Thymus (tissue), 11 donors: ENCODE data around the gene OVOL2. TPM values are rescaled to one million over a fixed set of nuclear protein-coding genes. Genes with fewer than 3 reads are reported as not detected.

ENCODE experiments used
- DNase-seq, 9 donors: peaks; one replicate each; pipeline ENCODE4 v3.0.0-alpha.2; 2013; ENCODE audit warnings: low spot score in 9 of 9, low read depth in 6 of 9, missing footprints in 1 of 9
- H3K27ac ChIP-seq, 2 donors: one replicate each; pipeline ENCODE4 v1.5.1; 2013; ENCODE audit warnings: control low read depth in 1 of 2, low read depth in 1 of 2, low read length in 1 of 2, mild to moderate bottlenecking in 1 of 2, moderate library complexity in 1 of 2
- H3K27me3 ChIP-seq, 2 donors: one replicate each; pipeline ENCODE4 v1.5.1; 2013; ENCODE audit warnings: low read length in 1 of 2; ENCODE audit not compliant: control insufficient read depth in 2 of 2, insufficient read depth in 1 of 2
- H3K36me3 ChIP-seq, 2 donors: one replicate each; pipeline ENCODE4 v1.5.1; 2013; ENCODE audit warnings: low read length in 1 of 2, mild to moderate bottlenecking in 1 of 2, moderate library complexity in 1 of 2; ENCODE audit not compliant: control insufficient read depth in 2 of 2, insufficient read depth in 2 of 2
- H3K4me1 ChIP-seq, 2 donors: one replicate each; pipeline ENCODE4 v1.5.1; 2013; ENCODE audit warnings: low read length in 2 of 2; ENCODE audit not compliant: control insufficient read depth in 2 of 2, insufficient read depth in 2 of 2
- H3K4me3 ChIP-seq, 2 donors: one replicate each; pipeline ENCODE4 v1.5.1; 2013; ENCODE audit warnings: low read length in 2 of 2, control low read depth in 1 of 2, mild to moderate bottlenecking in 1 of 2
- H3K9me3 ChIP-seq, 2 donors: one replicate each; pipeline ENCODE4 v1.5.1; 2013; ENCODE audit warnings: low read length in 1 of 2, mild to moderate bottlenecking in 1 of 2; ENCODE audit not compliant: control insufficient read depth in 2 of 2, insufficient read depth in 1 of 2
- WGBS: extraction: QIAGEN DNeasy Blood & Tissue Kit; methylation state at CpG from one replicate; pipeline ENCODE4 v1.1.7; 2013; 5-methylcytosine and 5-hydroxymethylcytosine counted together
- polyA plus RNA-seq: library from polyadenylated mRNA; stranded (reverse); fragments of 200-250 nt; gene quantifications from one replicate; pipeline ENCODE4 v1.2.3, GENCODE V29; 2013
- total RNA-seq: library from RNA; stranded (reverse); fragments of 120-200 nt; gene quantifications from one replicate; pipeline ENCODE4 v1.2.4, GENCODE V29; 2013
- donor health status: healthy.

The OVOL2 gene
- total and polyA plus RNA-seq, 2 donors = 0.94 to 3.1 TPM

GRCh38 chr20:18004384-18005031, 53.2 kb downstream of the OVOL2 start:
- no peak for DNase-seq

GRCh38 chr20:18003897-18004296, 53.8 kb downstream of the OVOL2 start:
- no peaks in the 10 kb centered on the region for H3K4me1 ChIP-seq
- H3K27ac ChIP-seq = no peak overlapping the region
- no peak overlapping the region for H3K4me3 ChIP-seq
- no peaks in the 10 kb centered on the region for H3K9me3 ChIP-seq
- no peak for DNase-seq
- H3K36me3 ChIP-seq = no peaks in the 10 kb centered on the region
- H3K27me3 ChIP-seq = no peaks in the 10 kb centered on the region
- WGBS = 71% methylated on average over 5 of the region's 5 CpGs

More at GRCh38 chr20:18004384-18005031, 53.2 kb downstream of the OVOL2 start:
- Histone ChIP-seq H3K36me3 (no peaks in the 10 kb centered on the region), H3K27me3 (no peaks in the 10 kb centered on the region), H3K4me1 (no peaks in the 10 kb centered on the region), H3K4me3 (no peak overlapping the region), H3K27ac (no peak overlapping the region), H3K9me3 (no peaks in the 10 kb centered on the region)
- 90% methylated on average over 8 of the region's 8 CpGs for WGBS

- H3K27ac ChIP-seq = no peak overlapping the region
Observed at GRCh38 chr20:18001131-18001921, 56.4 kb downstream of the OVOL2 start.

GRCh38 chr20:17999566-17999965, 58.1 kb downstream of the OVOL2 start:
- no peaks in the 10 kb centered on the region for H3K36me3 ChIP-seq

More at GRCh38 chr20:18001131-18001921, 56.4 kb downstream of the OVOL2 start:
- no peaks in the 10 kb centered on the region for H3K4me1 ChIP-seq
- H3K27me3 ChIP-seq = no peaks in the 10 kb centered on the region
- WGBS = 91% methylated on average over 10 of the region's 10 CpGs
- no peaks in the 10 kb centered on the region for H3K36me3 ChIP-seq
- no peaks in the 10 kb centered on the region for H3K9me3 ChIP-seq
- no peak overlapping the region for H3K4me3 ChIP-seq
- no peak for DNase-seq

GRCh38 chr20:17998446-17998845, 59.3 kb downstream of the OVOL2 start:
- no peak overlapping the region for H3K27ac ChIP-seq
- WGBS = 97% methylated on average over 5 of the region's 5 CpGs
- no peaks in the 10 kb centered on the region for H3K4me1 ChIP-seq
- no peak for DNase-seq
- H3K9me3 ChIP-seq = no peaks in the 10 kb centered on the region
- no peaks in the 10 kb centered on the region for H3K27me3 ChIP-seq
- no peaks in the 10 kb centered on the region for H3K36me3 ChIP-seq
- no peak overlapping the region for H3K4me3 ChIP-seq

More at GRCh38 chr20:17999566-17999965, 58.1 kb downstream of the OVOL2 start:
- H3K4me3 ChIP-seq = no peak overlapping the region
- no peak for DNase-seq
- no peaks in the 10 kb centered on the region for H3K4me1 ChIP-seq
- H3K27me3 ChIP-seq = no peaks in the 10 kb centered on the region
- H3K27ac ChIP-seq = no peak overlapping the region
- WGBS = 91% methylated on average over 4 of the region's 4 CpGs
- H3K9me3 ChIP-seq = no peaks in the 10 kb centered on the region

GRCh38 chr20:17995967-17996819, 61.5 kb downstream of the OVOL2 start:
- DNase-seq = peak in 8 of 9 donors; percentile 21 to 76 (median 46)
- no peaks in the 10 kb centered on the region for H3K27me3 ChIP-seq
- H3K9me3 ChIP-seq = no peaks in the 10 kb centered on the region
- H3K36me3 ChIP-seq = no peaks in the 10 kb centered on the region
- H3K27ac ChIP-seq = no peak overlapping the region
- peaks cover 0 to 5% of the 10 kb centered on the region in 2 donors for H3K4me1 ChIP-seq
- no peak overlapping the region for H3K4me3 ChIP-seq
- WGBS = 36% methylated on average over 16 of the region's 16 CpGs

GRCh38 chr20:17993546-17993945, 64.2 kb downstream of the OVOL2 start:
- Histone ChIP-seq H3K4me3 (no peak overlapping the region), H3K36me3 (peaks cover 3 to 17% of the 10 kb centered on the region in 2 donors), H3K9me3 (no peaks in the 10 kb centered on the region), H3K27ac (no peak overlapping the region), H3K27me3 (no peaks in the 10 kb centered on the region), H3K4me1 (peaks cover 0 to 5% of the 10 kb centered on the region in 2 donors)
- 97% methylated on average over 3 of the region's 3 CpGs for WGBS
- DNase-seq = no peak

- Histone ChIP-seq H3K9me3 (no peaks in the 10 kb centered on the region), H3K27me3 (no peaks in the 10 kb centered on the region), H3K4me3 (no peak overlapping the region), H3K36me3 (peaks cover 3 to 22% of the 10 kb centered on the region in 2 donors), H3K4me1 (peaks cover 0 to 5% of the 10 kb centered on the region in 2 donors), H3K27ac (no peak overlapping the region)
- DNase-seq = peak in 3 of 9 donors; percentile 10 to 41 (median 26)
- WGBS = 73% methylated on average over 5 of the region's 5 CpGs
Observed at GRCh38 chr20:17992847-17993513, 64.7 kb downstream of the OVOL2 start.
